Measurements from ENCODE around the gene TSPAN33. TPM values are rescaled to one million over a fixed set of nuclear protein-coding genes. Genes with fewer than 3 reads are reported as not detected.
A peak's percentile ranks its signal among the peaks of the same experiment; 100 is the strongest.

The TSPAN33 gene
- total RNA-seq, 1 donor from 2014 or later = 16.7 TPM

- TF ChIP-seq, protein P1, sequence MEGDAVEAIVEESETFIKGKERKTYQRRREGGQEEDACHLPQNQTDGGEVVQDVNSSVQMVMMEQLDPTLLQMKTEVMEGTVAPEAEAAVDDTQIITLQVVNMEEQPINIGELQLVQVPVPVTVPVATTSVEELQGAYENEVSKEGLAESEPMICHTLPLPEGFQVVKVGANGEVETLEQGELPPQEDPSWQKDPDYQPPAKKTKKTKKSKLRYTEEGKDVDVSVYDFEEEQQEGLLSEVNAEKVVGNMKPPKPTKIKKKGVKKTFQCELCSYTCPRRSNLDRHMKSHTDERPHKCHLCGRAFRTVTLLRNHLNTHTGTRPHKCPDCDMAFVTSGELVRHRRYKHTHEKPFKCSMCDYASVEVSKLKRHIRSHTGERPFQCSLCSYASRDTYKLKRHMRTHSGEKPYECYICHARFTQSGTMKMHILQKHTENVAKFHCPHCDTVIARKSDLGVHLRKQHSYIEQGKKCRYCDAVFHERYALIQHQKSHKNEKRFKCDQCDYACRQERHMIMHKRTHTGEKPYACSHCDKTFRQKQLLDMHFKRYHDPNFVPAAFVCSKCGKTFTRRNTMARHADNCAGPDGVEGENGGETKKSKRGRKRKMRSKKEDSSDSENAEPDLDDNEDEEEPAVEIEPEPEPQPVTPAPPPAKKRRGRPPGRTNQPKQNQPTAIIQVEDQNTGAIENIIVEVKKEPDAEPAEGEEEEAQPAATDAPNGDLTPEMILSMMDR (conservative IDR thresholded peaks at IDR 0.05) = no peak
- Mint-ChIP-seq H3K27me3 (ENCODE audit: low read depth) (no peaks in the 10 kb centered on the region), H3K27ac (ENCODE audit: unreplicated experiment) (no peak overlapping the region), H3K9me3 (no peaks in the 10 kb centered on the region), H3K4me1 (peaks cover under 1% of the 10 kb centered on the region), H3K36me3 (ENCODE audit: low read depth) (peaks cover 17% of the 10 kb centered on the region), H3K4me3 (no peak overlapping the region)
- DNase-seq (ENCODE audit: low read depth, low spot score) = no peak
These were observed 64.2 kb downstream of the TSPAN33 start for GRCh38 chr7:129208667-129209066.

DNA sequence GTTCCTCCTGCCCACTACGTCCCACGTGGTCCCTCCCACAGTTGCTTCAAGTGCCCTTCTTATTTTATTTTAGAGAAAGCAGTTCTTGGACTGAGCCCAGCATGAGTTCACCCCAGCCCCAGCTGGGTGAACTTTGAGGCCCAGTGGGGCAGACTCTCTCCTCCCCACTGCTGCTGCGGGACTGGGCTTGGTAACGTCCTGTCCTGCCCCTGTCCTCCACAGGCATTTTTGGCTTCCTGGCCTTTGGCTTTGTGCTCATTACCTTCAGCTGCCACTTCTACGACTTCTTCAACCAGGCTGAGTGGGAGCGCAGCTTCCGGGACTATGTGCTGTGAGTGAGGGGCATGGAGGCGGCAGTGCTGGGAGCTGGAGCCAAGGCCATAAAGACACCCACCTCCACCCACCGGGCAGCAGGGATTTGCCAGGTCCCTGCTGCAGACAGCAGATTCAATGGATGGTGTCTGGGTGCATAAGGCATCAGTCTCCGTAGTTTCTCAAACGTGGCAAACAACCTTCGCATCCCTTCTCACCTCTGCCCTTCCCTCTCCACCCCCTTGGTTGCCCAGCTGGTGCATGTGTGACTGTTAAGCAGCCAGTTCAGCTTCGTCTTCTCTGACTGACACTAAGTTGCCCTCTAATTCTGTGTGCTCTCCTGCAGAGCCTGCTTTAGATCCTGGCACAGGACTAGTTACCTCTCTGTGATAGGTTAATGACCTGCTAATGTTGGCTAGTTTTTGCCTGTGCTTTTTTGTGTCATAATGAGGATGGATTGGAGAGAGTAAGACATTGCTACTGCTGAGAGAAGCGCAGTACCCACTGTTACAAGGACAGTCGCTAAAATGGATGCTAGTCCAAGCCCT lies 64.8 kb downstream of the TSPAN33 start:
- TF ChIP-seq, protein P1 (conservative IDR thresholded peaks at IDR 0.05) = no peak
- no peak for DNase-seq (ENCODE audit: low read depth, low spot score)
- H3K36me3 Mint-ChIP-seq (ENCODE audit: low read depth) = peaks cover 21% of the 10 kb centered on the region
- H3K4me3 Mint-ChIP-seq = no peak overlapping the region
- H3K27me3 Mint-ChIP-seq (ENCODE audit: low read depth) = no peaks in the 10 kb centered on the region
- H3K27ac Mint-ChIP-seq (ENCODE audit: unreplicated experiment) = no peak overlapping the region
- H3K4me1 Mint-ChIP-seq = peaks cover 7% of the 10 kb centered on the region
- no peaks in the 10 kb centered on the region for H3K9me3 Mint-ChIP-seq

DNA sequence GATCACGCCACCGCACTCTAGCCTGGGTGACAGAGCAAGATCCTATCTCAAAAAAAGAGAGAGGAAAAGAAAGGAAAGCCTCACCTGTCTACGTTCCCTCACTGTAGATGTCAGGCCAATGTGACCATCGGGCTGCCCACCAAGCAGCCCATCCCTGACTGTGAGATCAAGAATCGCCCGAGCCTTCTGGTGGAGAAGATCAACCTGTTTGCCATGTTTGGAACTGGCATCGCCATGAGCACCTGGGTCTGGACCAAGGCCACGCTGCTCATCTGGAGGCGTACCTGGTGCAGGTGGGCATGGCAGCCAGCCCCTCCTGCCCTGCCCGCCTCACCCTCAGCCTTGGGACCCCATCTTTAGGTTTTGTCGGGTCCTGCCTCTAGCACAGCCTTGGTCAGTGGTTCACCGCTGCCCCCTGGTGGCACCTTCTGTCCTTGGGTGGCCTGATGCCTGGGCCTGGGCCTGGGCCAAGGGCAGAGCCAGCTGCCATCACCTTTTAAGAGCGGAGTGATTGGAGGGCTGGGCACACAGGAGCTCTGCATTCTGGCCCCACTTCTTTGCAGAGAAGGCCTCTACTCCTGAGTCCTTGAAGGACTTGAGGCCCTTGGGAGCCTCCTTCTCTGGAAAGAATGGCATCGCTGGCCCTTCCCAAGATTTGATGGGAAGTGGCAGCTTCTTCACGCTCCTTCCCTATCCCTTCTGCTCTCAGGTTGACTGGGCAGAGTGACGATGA lies 65.9 kb downstream of the TSPAN33 start:
- peaks cover 21% of the 10 kb centered on the region for H3K36me3 Mint-ChIP-seq (ENCODE audit: low read depth)

GRCh38 chr7:129210989-129211312 lies 66.4 kb downstream of the TSPAN33 start:
- no peak for DNase-seq (ENCODE audit: low read depth, low spot score)
- Mint-ChIP-seq H3K27ac (ENCODE audit: unreplicated experiment) (no peak overlapping the region), H3K9me3 (no peaks in the 10 kb centered on the region), H3K27me3 (ENCODE audit: low read depth) (no peaks in the 10 kb centered on the region), H3K36me3 (ENCODE audit: low read depth) (peaks cover 25% of the 10 kb centered on the region), H3K4me1 (peaks cover 7% of the 10 kb centered on the region), H3K4me3 (no peak overlapping the region)
- TF ChIP-seq, protein P1 (conservative IDR thresholded peaks at IDR 0.05) = no peak

More for the DNA sequence above, 65.9 kb downstream of the TSPAN33 start:
- Mint-ChIP-seq H3K4me1 (peaks cover 7% of the 10 kb centered on the region), H3K9me3 (no peaks in the 10 kb centered on the region), H3K27me3 (ENCODE audit: low read depth) (no peaks in the 10 kb centered on the region), H3K27ac (ENCODE audit: unreplicated experiment) (peak overlapping the region; percentile 67), H3K4me3 (no peak overlapping the region)
- TF ChIP-seq, protein P1 (conservative IDR thresholded peaks at IDR 0.05) = peak; percentile 78
- peak; percentile 82 for DNase-seq (ENCODE audit: low read depth, low spot score)

DNA sequence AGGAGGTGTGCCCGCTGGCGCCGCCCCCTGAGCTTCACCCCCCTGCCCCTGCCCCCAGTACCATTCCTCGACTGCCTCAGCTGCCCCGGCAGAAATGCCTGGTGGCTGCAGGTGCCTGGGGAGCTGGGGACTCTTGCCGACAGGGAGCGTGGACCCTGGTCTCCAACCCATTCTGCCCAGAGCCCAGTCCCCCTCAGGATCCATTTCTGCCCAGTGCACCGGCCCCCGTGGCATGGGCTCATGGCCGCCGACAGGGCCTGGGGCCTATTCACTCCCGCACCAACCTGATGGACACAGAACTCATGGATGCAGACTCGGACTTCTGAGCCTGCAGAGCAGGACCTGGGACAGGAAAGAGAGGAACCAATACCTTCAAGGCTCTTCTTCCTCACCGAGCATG lies 67.6 kb downstream of the TSPAN33 start:
- peaks cover 7% of the 10 kb centered on the region for H3K4me1 Mint-ChIP-seq
- no peaks in the 10 kb centered on the region for H3K27me3 Mint-ChIP-seq (ENCODE audit: low read depth)
- TF ChIP-seq, protein P1 (conservative IDR thresholded peaks at IDR 0.05) = no peak
- no peak overlapping the region for H3K4me3 Mint-ChIP-seq
- H3K27ac Mint-ChIP-seq (ENCODE audit: unreplicated experiment) = no peak overlapping the region
- peaks cover 30% of the 10 kb centered on the region for H3K36me3 Mint-ChIP-seq (ENCODE audit: low read depth)
- no peak for DNase-seq (ENCODE audit: low read depth, low spot score)
- H3K9me3 Mint-ChIP-seq = no peaks in the 10 kb centered on the region
